Measurements from ENCODE around the gene TMPRSS9.
"Not testable (repeated sequence)": the region's sequence is repeated elsewhere in the genome, so short reads cannot be mapped to it uniquely, and the experiment has no call there.

TMPRSS9 gene

DNA sequence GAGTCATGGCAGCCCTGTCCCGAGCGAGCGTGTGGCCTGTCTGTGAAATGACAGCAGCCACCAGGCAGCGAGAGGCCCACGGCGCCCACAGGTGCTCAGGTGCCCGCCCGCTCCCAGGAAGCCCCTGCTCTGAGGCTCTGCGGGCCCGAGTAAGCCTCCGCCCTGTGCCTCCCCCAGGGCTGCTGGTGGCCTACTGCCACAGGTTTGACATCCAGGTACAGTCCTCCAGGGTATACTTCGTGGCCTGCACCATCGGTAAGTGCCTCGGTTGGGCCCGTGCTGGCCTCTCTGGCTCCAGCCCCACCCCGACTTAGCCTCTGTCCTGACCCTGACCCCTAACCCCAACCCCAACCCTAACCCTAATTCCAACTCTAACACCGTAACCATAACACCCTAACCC lies 15.0 kb upstream of the TMPRSS9 start:
- Histone ChIP-seq H3K4me2 (ENCODE audit: low read length) (no peak overlapping the region), H2AFZ (ENCODE audit: insufficient read depth, low read length, poor library complexity) (no peak overlapping the region), H3K4me1 (ENCODE audit: control insufficient read depth in 1 of 2, insufficient read depth in 2 of 2, low read length in 2 of 2) (peaks cover 16 to 17% of the 10 kb centered on the region in 2 experiments), H3K9me3 (ENCODE audit: insufficient read depth, low read depth, low read length) (no peaks in the 10 kb centered on the region), H3K4ac (ENCODE audit: low read depth, low read length) (no peak overlapping the region), H3K36me3 (ENCODE audit: control insufficient read depth in 1 of 2, insufficient read depth in 2 of 2, low read length in 2 of 2) (peaks cover 24 to 27% of the 10 kb centered on the region in 2 experiments), H2BK12ac (ENCODE audit: low read length) (no peak overlapping the region), H3K14ac (ENCODE audit: low read length) (no peak overlapping the region), H2BK5ac (ENCODE audit: low read depth, low read length, poor library complexity) (no peak overlapping the region), H3K79me1 (ENCODE audit: low read length) (peaks cover 12% of the 10 kb centered on the region), H3K27me3 (ENCODE audit: insufficient read depth, low read length) (no peaks in the 10 kb centered on the region), H3K4me3 (ENCODE audit: low read depth, low read length) (no peak overlapping the region), H3K79me2 (ENCODE audit: control insufficient read depth, insufficient read depth, low read length, poor library complexity) (peaks cover 4% of the 10 kb centered on the region), H3K27ac (ENCODE audit: low read depth, low read length) (no peak overlapping the region), H2BK120ac (ENCODE audit: insufficient read depth, low read length, poor library complexity) (no peak overlapping the region), H3K18ac (ENCODE audit: low read length) (no peak overlapping the region), H2AK5ac (ENCODE audit: low read length) (no peak overlapping the region), H4K8ac (ENCODE audit: low read depth, low read length) (no peak overlapping the region), H4K91ac (ENCODE audit: low read depth, low read length) (no peak overlapping the region), H3K23ac (ENCODE audit: low read length) (no peak overlapping the region), H3K9ac (ENCODE audit: low read length) (no peak overlapping the region), H4K12ac (ENCODE audit: low read depth, low read length) (no peak overlapping the region)
- 100% methylated on average over 1 of the region's 17 CpGs for WGBS (ENCODE audit: extremely low coverage, insufficient coverage, insufficient read length)
- DNase-seq: no peak

- Histone ChIP-seq H3K79me1 (ENCODE audit: low read length) (peaks cover 9% of the 10 kb centered on the region), H3K23ac (ENCODE audit: low read length) (no peak overlapping the region), H3K14ac (ENCODE audit: low read length) (no peak overlapping the region), H3K18ac (ENCODE audit: low read length) (no peak overlapping the region), H2AK5ac (ENCODE audit: low read length) (no peak overlapping the region), H4K8ac (ENCODE audit: low read depth, low read length) (no peak overlapping the region), H2BK12ac (ENCODE audit: low read length) (no peak overlapping the region), H3K4me2 (ENCODE audit: low read length) (no peak overlapping the region), H3K9ac (ENCODE audit: low read length) (no peak overlapping the region), H3K79me2 (ENCODE audit: control insufficient read depth, insufficient read depth, low read length, poor library complexity) (peaks cover 4% of the 10 kb centered on the region), H3K4me1 (ENCODE audit: control insufficient read depth in 1 of 2, insufficient read depth in 2 of 2, low read length in 2 of 2) (peaks cover 10 to 11% of the 10 kb centered on the region in 2 experiments), H3K27me3 (ENCODE audit: insufficient read depth, low read length) (no peaks in the 10 kb centered on the region), H3K4ac (ENCODE audit: low read depth, low read length) (no peak overlapping the region), H3K36me3 (ENCODE audit: control insufficient read depth in 1 of 2, insufficient read depth in 2 of 2, low read length in 2 of 2) (peaks cover 17 to 29% of the 10 kb centered on the region in 2 experiments), H2BK120ac (ENCODE audit: insufficient read depth, low read length, poor library complexity) (no peak overlapping the region), H4K12ac (ENCODE audit: low read depth, low read length) (no peak overlapping the region), H3K4me3 (ENCODE audit: low read depth, low read length) (no peak overlapping the region), H2BK5ac (ENCODE audit: low read depth, low read length, poor library complexity) (no peak overlapping the region), H3K27ac (ENCODE audit: low read depth, low read length) (no peak overlapping the region), H2AFZ (ENCODE audit: insufficient read depth, low read length, poor library complexity) (no peak overlapping the region), H3K9me3 (ENCODE audit: insufficient read depth, low read depth, low read length) (no peaks in the 10 kb centered on the region), H4K91ac (ENCODE audit: low read depth, low read length) (no peak overlapping the region)
- no peak for DNase-seq
- WGBS (ENCODE audit: extremely low coverage, insufficient coverage, insufficient read length): no CpG with 5 or more reads among the region's 25 CpGs
These were observed 14.0 kb upstream of the TMPRSS9 start for GRCh38 chr19:2345794-2346663.

DNA sequence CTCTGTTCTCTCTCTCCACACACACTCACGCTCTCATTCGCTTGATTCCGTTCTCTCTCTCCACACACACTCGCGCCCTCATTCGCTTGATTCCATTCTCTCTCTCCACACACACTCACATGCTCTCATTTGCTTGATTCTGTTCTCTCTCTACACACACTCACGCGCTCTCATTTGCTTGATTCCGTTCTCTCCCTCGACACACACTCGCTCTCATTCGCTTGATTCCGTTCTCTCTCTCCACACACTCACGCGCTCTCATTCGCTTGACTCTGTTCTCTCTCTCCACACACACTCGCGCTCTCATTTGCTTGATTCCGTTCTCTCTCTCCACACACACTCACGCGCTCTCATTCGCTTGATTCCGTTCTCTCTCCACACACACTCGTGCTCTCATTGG lies 10.2 kb upstream of the TMPRSS9 start:
- not testable (repeated sequence) for H3K79me1 ChIP-seq (ENCODE audit: low read length); H3K79me2 ChIP-seq (ENCODE audit: control insufficient read depth, insufficient read depth, low read length, poor library complexity); H3K18ac ChIP-seq (ENCODE audit: low read length); H3K14ac ChIP-seq (ENCODE audit: low read length); DNase-seq; H3K9ac ChIP-seq (ENCODE audit: low read length); H3K4me2 ChIP-seq (ENCODE audit: low read length); H3K4me1 ChIP-seq (ENCODE audit: control insufficient read depth in 1 of 2, insufficient read depth in 2 of 2, low read length in 2 of 2); H2BK12ac ChIP-seq (ENCODE audit: low read length); H3K27me3 ChIP-seq (ENCODE audit: insufficient read depth, low read length); H4K8ac ChIP-seq (ENCODE audit: low read depth, low read length); H2BK120ac ChIP-seq (ENCODE audit: insufficient read depth, low read length, poor library complexity); H4K12ac ChIP-seq (ENCODE audit: low read depth, low read length); H3K4ac ChIP-seq (ENCODE audit: low read depth, low read length); H3K9me3 ChIP-seq (ENCODE audit: insufficient read depth, low read depth, low read length); H2AK5ac ChIP-seq (ENCODE audit: low read length); H3K4me3 ChIP-seq (ENCODE audit: low read depth, low read length); H3K23ac ChIP-seq (ENCODE audit: low read length); H4K91ac ChIP-seq (ENCODE audit: low read depth, low read length); H2BK5ac ChIP-seq (ENCODE audit: low read depth, low read length, poor library complexity); H3K27ac ChIP-seq (ENCODE audit: low read depth, low read length); H2AFZ ChIP-seq (ENCODE audit: insufficient read depth, low read length, poor library complexity)
- peaks cover 27 to 41% of the 10 kb centered on the region in 2 experiments for H3K36me3 ChIP-seq (ENCODE audit: control insufficient read depth in 1 of 2, insufficient read depth in 2 of 2, low read length in 2 of 2)
- 98% methylated on average over 23 of the region's 24 CpGs for WGBS (ENCODE audit: extremely low coverage, insufficient coverage, insufficient read length)

DNA sequence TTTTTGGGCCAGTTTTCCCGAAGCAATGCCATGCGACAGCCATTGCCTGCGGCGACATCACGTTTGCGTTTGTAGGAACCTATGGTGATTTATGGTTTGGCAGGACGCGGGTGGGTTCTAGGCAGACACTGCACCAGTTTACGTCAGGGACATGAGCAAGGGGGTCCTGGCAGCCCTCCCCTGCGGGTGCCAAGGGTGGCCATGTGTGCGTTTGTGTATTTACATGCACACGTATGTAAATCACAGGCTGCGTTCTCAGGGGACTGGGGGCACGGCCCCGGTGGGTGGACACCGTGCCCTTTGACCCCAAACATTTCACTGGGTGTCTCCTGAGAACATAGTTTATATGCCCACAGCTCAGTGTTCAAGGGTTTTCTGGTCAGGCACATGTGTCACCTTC lies 9.4 kb upstream of the TMPRSS9 start:
- Histone ChIP-seq H2BK120ac (ENCODE audit: insufficient read depth, low read length, poor library complexity) (no peak overlapping the region), H3K4me1 (ENCODE audit: control insufficient read depth in 1 of 2, insufficient read depth in 2 of 2, low read length in 2 of 2) (no peaks in the 10 kb centered on the region), H3K14ac (ENCODE audit: low read length) (no peak overlapping the region), H3K9me3 (ENCODE audit: insufficient read depth, low read depth, low read length) (no peaks in the 10 kb centered on the region), H3K4me2 (ENCODE audit: low read length) (no peak overlapping the region), H4K12ac (ENCODE audit: low read depth, low read length) (no peak overlapping the region), H2AFZ (ENCODE audit: insufficient read depth, low read length, poor library complexity) (no peak overlapping the region), H4K8ac (ENCODE audit: low read depth, low read length) (no peak overlapping the region), H3K79me1 (ENCODE audit: low read length) (no peaks in the 10 kb centered on the region), H3K18ac (ENCODE audit: low read length) (no peak overlapping the region), H2BK12ac (ENCODE audit: low read length) (no peak overlapping the region), H3K9ac (ENCODE audit: low read length) (no peak overlapping the region), H3K4me3 (ENCODE audit: low read depth, low read length) (no peak overlapping the region), H3K79me2 (ENCODE audit: control insufficient read depth, insufficient read depth, low read length, poor library complexity) (no peaks in the 10 kb centered on the region), H3K4ac (ENCODE audit: low read depth, low read length) (no peak overlapping the region), H3K27me3 (ENCODE audit: insufficient read depth, low read length) (no peaks in the 10 kb centered on the region), H3K36me3 (ENCODE audit: control insufficient read depth in 1 of 2, insufficient read depth in 2 of 2, low read length in 2 of 2) (peaks cover 27 to 36% of the 10 kb centered on the region in 2 experiments), H4K91ac (ENCODE audit: low read depth, low read length) (no peak overlapping the region), H2AK5ac (ENCODE audit: low read length) (no peak overlapping the region), H2BK5ac (ENCODE audit: low read depth, low read length, poor library complexity) (no peak overlapping the region), H3K27ac (ENCODE audit: low read depth, low read length) (no peak overlapping the region), H3K23ac (ENCODE audit: low read length) (no peak overlapping the region)
- no peak for DNase-seq
- no CpG with 5 or more reads among the region's 16 CpGs for WGBS (ENCODE audit: extremely low coverage, insufficient coverage, insufficient read length)
